LNCAP (cell line): ENCODE results near the gene FXYD3.

Experiments
- TF ChIP-seq, protein P1 (sequence below): fragments of 450-650 bp; IDR thresholded peaks from 2 replicates; pipeline ENCODE4 v1.5.1; 2017; ENCODE audit warnings: mild to moderate bottlenecking

Gene FXYD3

GRCh38 chr19:35140962-35141836 lies 25.6 kb downstream of the FXYD3 start:
- TF ChIP-seq, protein P1, sequence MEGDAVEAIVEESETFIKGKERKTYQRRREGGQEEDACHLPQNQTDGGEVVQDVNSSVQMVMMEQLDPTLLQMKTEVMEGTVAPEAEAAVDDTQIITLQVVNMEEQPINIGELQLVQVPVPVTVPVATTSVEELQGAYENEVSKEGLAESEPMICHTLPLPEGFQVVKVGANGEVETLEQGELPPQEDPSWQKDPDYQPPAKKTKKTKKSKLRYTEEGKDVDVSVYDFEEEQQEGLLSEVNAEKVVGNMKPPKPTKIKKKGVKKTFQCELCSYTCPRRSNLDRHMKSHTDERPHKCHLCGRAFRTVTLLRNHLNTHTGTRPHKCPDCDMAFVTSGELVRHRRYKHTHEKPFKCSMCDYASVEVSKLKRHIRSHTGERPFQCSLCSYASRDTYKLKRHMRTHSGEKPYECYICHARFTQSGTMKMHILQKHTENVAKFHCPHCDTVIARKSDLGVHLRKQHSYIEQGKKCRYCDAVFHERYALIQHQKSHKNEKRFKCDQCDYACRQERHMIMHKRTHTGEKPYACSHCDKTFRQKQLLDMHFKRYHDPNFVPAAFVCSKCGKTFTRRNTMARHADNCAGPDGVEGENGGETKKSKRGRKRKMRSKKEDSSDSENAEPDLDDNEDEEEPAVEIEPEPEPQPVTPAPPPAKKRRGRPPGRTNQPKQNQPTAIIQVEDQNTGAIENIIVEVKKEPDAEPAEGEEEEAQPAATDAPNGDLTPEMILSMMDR, result peak; percentile 63

DNA sequence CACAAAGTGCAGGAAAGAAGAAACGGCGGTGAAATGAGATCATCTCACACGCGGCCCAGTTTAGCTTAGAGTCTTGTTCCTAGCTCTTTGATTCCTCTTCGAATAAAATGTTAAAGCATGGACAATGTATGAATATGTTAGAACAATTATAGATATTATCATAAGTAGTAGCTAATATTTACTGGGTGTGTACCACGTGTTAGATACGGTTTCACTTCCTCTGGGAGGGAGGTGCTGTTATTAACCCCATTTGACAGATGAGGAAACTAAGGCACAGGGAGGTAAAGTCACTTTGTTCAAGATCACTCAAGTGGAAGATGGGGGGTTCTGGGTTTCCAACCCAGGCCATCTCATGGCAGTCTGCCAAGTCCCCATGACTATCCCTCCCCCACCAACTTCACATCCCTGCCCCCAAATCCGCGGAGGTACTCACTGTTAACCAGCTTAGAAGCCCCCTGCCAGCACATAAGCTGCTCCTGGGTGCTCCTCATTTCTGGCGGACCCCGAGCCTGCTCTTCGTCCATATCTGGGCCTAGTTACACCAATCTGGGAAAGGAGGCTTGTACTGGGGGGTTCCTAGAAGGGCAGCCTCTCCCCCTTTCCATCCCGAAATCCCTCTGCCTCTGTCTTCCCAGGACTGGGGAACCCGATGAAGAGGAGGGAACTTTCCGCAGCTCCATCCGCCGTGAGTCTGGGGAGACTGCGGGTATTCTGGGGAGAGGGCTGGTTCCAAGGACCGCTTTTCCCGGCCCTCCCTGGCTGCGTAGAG lies 26.4 kb downstream of the FXYD3 start:
- TF ChIP-seq, protein P1, result no peak

GRCh38 chr19:35142606-35143230 lies 27.1 kb downstream of the FXYD3 start:
- TF ChIP-seq, protein P1, result peak; percentile 69

GRCh38 chr19:35143231-35143715 lies 27.6 kb downstream of the FXYD3 start, which contains the start of gene FXYD7:
FXYD7 (plus strand) TSS chr19:35143255; CDS start chr19:35143334, 79 bp downstream.
- TF ChIP-seq, protein P1, result peak; percentile 23; the same call in 1 of the 2 replicates

GRCh38 chr19:35143818-35144217 lies 28.2 kb downstream of the FXYD3 start:
- TF ChIP-seq, protein P1, result no peak

DNA sequence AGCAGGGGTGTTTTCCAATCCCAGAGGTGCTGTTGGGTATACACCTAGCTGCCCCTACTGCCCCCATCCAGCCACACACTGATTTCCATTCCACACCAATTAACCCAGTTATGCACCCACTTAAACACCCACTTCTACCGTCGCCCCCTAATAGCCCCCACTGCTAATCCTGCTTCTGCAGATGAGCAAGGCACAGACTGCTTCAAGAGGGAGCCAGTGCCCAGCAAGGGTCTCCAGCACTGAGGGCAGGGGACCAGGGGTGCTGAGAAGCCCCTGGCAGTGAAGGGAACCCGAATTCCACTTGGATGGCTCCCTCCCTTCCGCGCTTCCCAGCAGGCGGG lies 28.6 kb downstream of the FXYD3 start:
- TF ChIP-seq, protein P1, result no peak
